K562 (cell line): ENCODE results near the gene FAM72B.
"Not testable (repeated sequence)": the region's sequence is repeated elsewhere in the genome, so short reads cannot be mapped to it uniquely, and the experiment has no call there.

Experiments used
- CBX3 ChIP-seq, 2 experiments: IDR thresholded peaks; 1 replicate in 1 of 2; 2 replicates in 1 of 2; pipeline ENCODE4 v1.6.1; 2012; ENCODE audit warnings: inconsistent platforms in 2 of 2, low read length in 2 of 2, borderline replicate concordance in 1 of 2, control low read depth in 1 of 2
- CEBPB ChIP-seq: fragments of 450-650 bp; IDR thresholded peaks from 2 replicates; pipeline ENCODE4 v1.6.1; 2016; ENCODE audit warnings: missing genetic modification characterization, missing compliant biosample characterization
- CSDE1 ChIP-seq, 2 experiments: fragments of 450-650 bp; IDR thresholded peaks; 2 replicates each; pipeline ENCODE4 v1.6.1; 2016; ENCODE audit warnings: mild to moderate bottlenecking in 1 of 2
- FOS ChIP-seq: IDR thresholded peaks from 3 replicates; pipeline ENCODE4 v1.6.1; 2011; ENCODE audit not compliant: insufficient read length; ENCODE audit errors: extremely low read depth
- HDAC2 ChIP-seq: fragments of 450-650 bp; IDR thresholded peaks from 2 replicates; pipeline ENCODE4 v1.6.1; 2016; ENCODE audit warnings: mild to moderate bottlenecking
- MCM3 ChIP-seq: fragments of 450-650 bp; IDR thresholded peaks from 2 replicates; pipeline ENCODE4 v1.6.1; 2016
- PHF8 ChIP-seq: fragments of 200-600 bp; sonication (generic); IDR thresholded peaks from 2 replicates; pipeline ENCODE4 v1.6.1; 2012; ENCODE audit warnings: mixed run types, mild to moderate bottlenecking, inconsistent platforms, low read length, moderate library complexity, borderline replicate concordance
- TAF1 ChIP-seq: IDR thresholded peaks from 2 replicates; pipeline ENCODE4 v1.6.1; 2011; ENCODE audit warnings: mild to moderate bottlenecking, low read length, moderate library complexity; ENCODE audit not compliant: insufficient read depth, control insufficient read depth, severe bottlenecking; ENCODE audit errors: extremely low read depth
- TF ChIP-seq, protein P1 (sequence below), 3 experiments: IDR thresholded peaks in 2 of 3; conservative IDR thresholded peaks in 1 of 3; 2 replicates each; pipeline ENCODE4 v1.5.1; 2011 to 2012; ENCODE audit warnings: low read length in 3 of 3, mild to moderate bottlenecking in 3 of 3, control low read depth in 2 of 3, improper control_type of control experiment in 1 of 3, inconsistent platforms in 1 of 3, low read depth in 1 of 3, mixed read lengths in 1 of 3, moderate library complexity in 1 of 3; ENCODE audit not compliant: insufficient read depth in 2 of 3
- TF ChIP-seq, protein P2 (sequence below): IDR thresholded peaks from 3 replicates; pipeline ENCODE4 v1.6.1; 2011; ENCODE audit warnings: borderline replicate concordance, mild to moderate bottlenecking, moderate library complexity; ENCODE audit not compliant: insufficient read length; ENCODE audit errors: extremely low read depth
- TF ChIP-seq, protein P3 (sequence below): fragments of 250-450 bp; sonication (Bioruptor Pico); IDR thresholded peaks from 2 replicates; pipeline ENCODE4 v1.5.0; 2020; ENCODE audit warnings: mild to moderate bottlenecking, borderline replicate concordance

DNA sequence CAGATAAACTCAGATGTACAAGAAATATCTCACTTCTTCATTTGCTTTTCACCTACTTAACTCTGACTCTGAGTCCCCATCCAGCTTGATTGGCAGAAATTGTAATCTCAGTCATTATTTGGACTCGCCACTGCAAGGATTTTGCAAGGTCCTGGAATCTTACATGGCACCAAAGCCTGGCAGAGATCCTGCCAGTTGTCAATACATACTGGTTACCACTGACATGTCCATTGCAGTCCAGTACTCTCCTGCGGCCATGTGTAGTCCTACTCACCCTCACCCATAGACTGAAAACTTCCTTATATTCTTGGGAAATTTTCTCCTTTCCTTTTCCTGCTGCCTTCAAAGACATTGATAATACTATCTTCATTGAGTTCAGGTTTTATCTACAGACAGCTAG, 29.3 kb downstream of the FAM72B start:
- TF ChIP-seq, protein P1, sequence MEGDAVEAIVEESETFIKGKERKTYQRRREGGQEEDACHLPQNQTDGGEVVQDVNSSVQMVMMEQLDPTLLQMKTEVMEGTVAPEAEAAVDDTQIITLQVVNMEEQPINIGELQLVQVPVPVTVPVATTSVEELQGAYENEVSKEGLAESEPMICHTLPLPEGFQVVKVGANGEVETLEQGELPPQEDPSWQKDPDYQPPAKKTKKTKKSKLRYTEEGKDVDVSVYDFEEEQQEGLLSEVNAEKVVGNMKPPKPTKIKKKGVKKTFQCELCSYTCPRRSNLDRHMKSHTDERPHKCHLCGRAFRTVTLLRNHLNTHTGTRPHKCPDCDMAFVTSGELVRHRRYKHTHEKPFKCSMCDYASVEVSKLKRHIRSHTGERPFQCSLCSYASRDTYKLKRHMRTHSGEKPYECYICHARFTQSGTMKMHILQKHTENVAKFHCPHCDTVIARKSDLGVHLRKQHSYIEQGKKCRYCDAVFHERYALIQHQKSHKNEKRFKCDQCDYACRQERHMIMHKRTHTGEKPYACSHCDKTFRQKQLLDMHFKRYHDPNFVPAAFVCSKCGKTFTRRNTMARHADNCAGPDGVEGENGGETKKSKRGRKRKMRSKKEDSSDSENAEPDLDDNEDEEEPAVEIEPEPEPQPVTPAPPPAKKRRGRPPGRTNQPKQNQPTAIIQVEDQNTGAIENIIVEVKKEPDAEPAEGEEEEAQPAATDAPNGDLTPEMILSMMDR (IDR thresholded peaks at IDR 0.05 in 2 of 3, conservative IDR thresholded peaks at IDR 0.05 in 1 of 3; ENCODE audit: insufficient read depth in 2 of 3, low read depth in 1 of 3, low read length in 3 of 3), result not testable (repeated sequence)
- not testable (repeated sequence) for TF ChIP-seq FOS; CBX3 (IDR thresholded peaks at IDR 0.05; ENCODE audit: borderline replicate concordance in 1 of 2, low read length in 2 of 2); CEBPB (tag); PHF8; TAF1; HDAC2; MCM3; CSDE1 (IDR thresholded peaks at IDR 0.05)
- TF ChIP-seq, protein P2, sequence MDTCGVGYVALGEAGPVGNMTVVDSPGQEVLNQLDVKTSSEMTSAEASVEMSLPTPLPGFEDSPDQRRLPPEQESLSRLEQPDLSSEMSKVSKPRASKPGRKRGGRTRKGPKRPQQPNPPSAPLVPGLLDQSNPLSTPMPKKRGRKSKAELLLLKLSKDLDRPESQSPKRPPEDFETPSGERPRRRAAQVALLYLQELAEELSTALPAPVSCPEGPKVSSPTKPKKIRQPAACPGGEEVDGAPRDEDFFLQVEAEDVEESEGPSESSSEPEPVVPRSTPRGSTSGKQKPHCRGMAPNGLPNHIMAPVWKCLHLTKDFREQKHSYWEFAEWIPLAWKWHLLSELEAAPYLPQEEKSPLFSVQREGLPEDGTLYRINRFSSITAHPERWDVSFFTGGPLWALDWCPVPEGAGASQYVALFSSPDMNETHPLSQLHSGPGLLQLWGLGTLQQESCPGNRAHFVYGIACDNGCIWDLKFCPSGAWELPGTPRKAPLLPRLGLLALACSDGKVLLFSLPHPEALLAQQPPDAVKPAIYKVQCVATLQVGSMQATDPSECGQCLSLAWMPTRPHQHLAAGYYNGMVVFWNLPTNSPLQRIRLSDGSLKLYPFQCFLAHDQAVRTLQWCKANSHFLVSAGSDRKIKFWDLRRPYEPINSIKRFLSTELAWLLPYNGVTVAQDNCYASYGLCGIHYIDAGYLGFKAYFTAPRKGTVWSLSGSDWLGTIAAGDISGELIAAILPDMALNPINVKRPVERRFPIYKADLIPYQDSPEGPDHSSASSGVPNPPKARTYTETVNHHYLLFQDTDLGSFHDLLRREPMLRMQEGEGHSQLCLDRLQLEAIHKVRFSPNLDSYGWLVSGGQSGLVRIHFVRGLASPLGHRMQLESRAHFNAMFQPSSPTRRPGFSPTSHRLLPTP, result not testable (repeated sequence)
- TF ChIP-seq, protein P3, sequence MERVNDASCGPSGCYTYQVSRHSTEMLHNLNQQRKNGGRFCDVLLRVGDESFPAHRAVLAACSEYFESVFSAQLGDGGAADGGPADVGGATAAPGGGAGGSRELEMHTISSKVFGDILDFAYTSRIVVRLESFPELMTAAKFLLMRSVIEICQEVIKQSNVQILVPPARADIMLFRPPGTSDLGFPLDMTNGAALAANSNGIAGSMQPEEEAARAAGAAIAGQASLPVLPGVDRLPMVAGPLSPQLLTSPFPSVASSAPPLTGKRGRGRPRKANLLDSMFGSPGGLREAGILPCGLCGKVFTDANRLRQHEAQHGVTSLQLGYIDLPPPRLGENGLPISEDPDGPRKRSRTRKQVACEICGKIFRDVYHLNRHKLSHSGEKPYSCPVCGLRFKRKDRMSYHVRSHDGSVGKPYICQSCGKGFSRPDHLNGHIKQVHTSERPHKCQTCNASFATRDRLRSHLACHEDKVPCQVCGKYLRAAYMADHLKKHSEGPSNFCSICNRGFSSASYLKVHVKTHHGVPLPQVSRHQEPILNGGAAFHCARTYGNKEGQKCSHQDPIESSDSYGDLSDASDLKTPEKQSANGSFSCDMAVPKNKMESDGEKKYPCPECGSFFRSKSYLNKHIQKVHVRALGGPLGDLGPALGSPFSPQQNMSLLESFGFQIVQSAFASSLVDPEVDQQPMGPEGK (CRISPR knock-in tag), result not testable (repeated sequence)
